ENCODE data around the gene OLFM2.
"Not testable (repeated sequence)": the region's sequence is repeated elsewhere in the genome, so short reads cannot be mapped to it uniquely, and the experiment has no call there.

OLFM2 gene

GRCh38 chr19:9857076-9857721 lies 79.1 kb downstream of the OLFM2 start:
- H3K27me3 ChIP-seq (ENCODE audit: insufficient read depth, low read length) = no peaks in the 10 kb centered on the region
- no peak overlapping the region for H3K9ac ChIP-seq (ENCODE audit: low read depth, low read length)
- H3K36me3 ChIP-seq (ENCODE audit: insufficient read depth, low read depth, low read length) = peaks cover 30% of the 10 kb centered on the region
- H3K4me1 ChIP-seq (ENCODE audit: insufficient read depth, low read length) = no peaks in the 10 kb centered on the region
- no peak overlapping the region for H3K4me3 ChIP-seq (ENCODE audit: low read length)
- H3K27ac ChIP-seq (ENCODE audit: low read length) = no peak overlapping the region
- H3K9me3 ChIP-seq (ENCODE audit: insufficient read depth, low read depth, low read length) = no peaks in the 10 kb centered on the region

- H3K27ac ChIP-seq (ENCODE audit: low read length) = no peak overlapping the region
- no peaks in the 10 kb centered on the region for H3K4me1 ChIP-seq (ENCODE audit: insufficient read depth, low read length)
- H3K9me3 ChIP-seq (ENCODE audit: insufficient read depth, low read depth, low read length) = no peaks in the 10 kb centered on the region
- H3K27me3 ChIP-seq (ENCODE audit: insufficient read depth, low read length) = no peaks in the 10 kb centered on the region
- no peak overlapping the region for H3K4me3 ChIP-seq (ENCODE audit: low read length)
- peaks cover 30% of the 10 kb centered on the region for H3K36me3 ChIP-seq (ENCODE audit: insufficient read depth, low read depth, low read length)
- no peak overlapping the region for H3K9ac ChIP-seq (ENCODE audit: low read depth, low read length)
Observed at GRCh38 chr19:9856609-9857008, 79.7 kb downstream of the OLFM2 start.

- H3K27ac ChIP-seq (ENCODE audit: low read length) = no peak overlapping the region
- H3K36me3 ChIP-seq (ENCODE audit: insufficient read depth, low read depth, low read length) = peaks cover 30% of the 10 kb centered on the region
- H3K27me3 ChIP-seq (ENCODE audit: insufficient read depth, low read length) = no peaks in the 10 kb centered on the region
- H3K9me3 ChIP-seq (ENCODE audit: insufficient read depth, low read depth, low read length) = no peaks in the 10 kb centered on the region
- H3K4me1 ChIP-seq (ENCODE audit: insufficient read depth, low read length) = 0 out of 2 replicates have a peak, but pooled peaks cover 3% of the 10 kb centered on the region
- H3K9ac ChIP-seq (ENCODE audit: low read depth, low read length) = no peak overlapping the region
- H3K4me3 ChIP-seq (ENCODE audit: low read length) = no peak overlapping the region
Observed at GRCh38 chr19:9854282-9854846, 82.0 kb downstream of the OLFM2 start.

GRCh38 chr19:9850235-9850959 lies 85.9 kb downstream of the OLFM2 start:
- Histone ChIP-seq H3K27ac (ENCODE audit: low read length) (no peak overlapping the region), H3K4me1 (ENCODE audit: insufficient read depth, low read length) (0 out of 2 replicates have a peak, but pooled peaks cover 3% of the 10 kb centered on the region), H3K9ac (ENCODE audit: low read depth, low read length) (no peak overlapping the region; the same call in 1 of the 2 replicates), H3K27me3 (ENCODE audit: insufficient read depth, low read length) (no peaks in the 10 kb centered on the region), H3K9me3 (ENCODE audit: insufficient read depth, low read depth, low read length) (no peaks in the 10 kb centered on the region), H3K4me3 (ENCODE audit: low read length) (no peak overlapping the region), H3K36me3 (ENCODE audit: insufficient read depth, low read depth, low read length) (peaks cover 27% of the 10 kb centered on the region)

DNA sequence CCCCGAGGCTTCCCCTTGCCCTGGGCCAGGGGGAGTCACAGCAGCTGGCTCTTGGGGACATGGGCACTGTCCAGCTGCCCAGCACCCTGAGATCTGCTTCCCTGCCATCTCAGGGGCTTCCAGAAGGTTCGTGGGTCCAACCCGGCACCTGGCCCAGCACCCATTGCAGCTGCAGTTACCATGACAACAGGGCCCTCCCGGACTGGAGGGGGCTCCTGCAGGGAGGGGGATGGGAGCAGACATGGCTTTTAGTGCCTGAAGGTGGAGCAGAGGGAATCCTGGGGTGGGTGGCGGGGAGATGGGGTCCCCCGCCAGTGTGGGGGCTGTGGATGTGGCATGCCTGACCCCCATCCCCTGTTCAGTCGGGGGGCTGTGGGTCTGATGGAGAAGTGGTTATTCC lies 86.5 kb downstream of the OLFM2 start:
- Histone ChIP-seq H3K36me3 (ENCODE audit: insufficient read depth, low read depth, low read length) (peaks cover 29% of the 10 kb centered on the region), H3K9ac (ENCODE audit: low read depth, low read length) (no peak overlapping the region; the same call in 1 of the 2 replicates), H3K4me1 (ENCODE audit: insufficient read depth, low read length) (0 out of 2 replicates have a peak, but pooled peaks cover 3% of the 10 kb centered on the region), H3K27ac (ENCODE audit: low read length) (no peak overlapping the region), H3K4me3 (ENCODE audit: low read length) (no peak overlapping the region), H3K9me3 (ENCODE audit: insufficient read depth, low read depth, low read length) (no peaks in the 10 kb centered on the region), H3K27me3 (ENCODE audit: insufficient read depth, low read length) (no peaks in the 10 kb centered on the region)

DNA sequence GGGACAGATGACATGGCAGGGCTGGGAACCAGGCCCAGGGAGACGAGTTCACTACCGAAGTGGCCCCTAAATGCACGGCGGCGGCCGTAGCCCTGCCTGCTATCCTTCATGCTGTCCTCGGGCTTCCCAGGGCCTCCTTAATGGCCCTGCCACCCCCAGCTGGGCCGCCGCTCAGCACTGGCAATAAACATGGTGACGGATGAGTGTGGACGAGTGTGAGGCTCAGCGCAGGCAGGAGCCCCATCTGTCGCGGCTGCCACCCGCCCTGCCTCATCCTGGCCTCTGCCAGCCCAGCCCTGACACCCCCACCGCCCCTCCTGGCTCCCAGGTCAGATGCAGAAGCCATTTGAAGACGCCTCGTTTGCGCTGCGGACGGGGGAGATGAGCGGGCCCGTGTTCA lies 87.6 kb downstream of the OLFM2 start:
- no peaks in the 10 kb centered on the region for H3K27me3 ChIP-seq (ENCODE audit: insufficient read depth, low read length)
- peaks cover 35% of the 10 kb centered on the region for H3K36me3 ChIP-seq (ENCODE audit: insufficient read depth, low read depth, low read length)
- 0 out of 2 replicates have a peak, but pooled peaks cover 3% of the 10 kb centered on the region for H3K4me1 ChIP-seq (ENCODE audit: insufficient read depth, low read length)
- no peaks in the 10 kb centered on the region for H3K9me3 ChIP-seq (ENCODE audit: insufficient read depth, low read depth, low read length)
- no peak overlapping the region for H3K27ac ChIP-seq (ENCODE audit: low read length)
- no peak overlapping the region for H3K9ac ChIP-seq (ENCODE audit: low read depth, low read length)
- no peak overlapping the region for H3K4me3 ChIP-seq (ENCODE audit: low read length)

GRCh38 chr19:9848060-9848459 lies 88.3 kb downstream of the OLFM2 start:
- Histone ChIP-seq H3K27ac (ENCODE audit: low read length) (no peak overlapping the region), H3K4me1 (ENCODE audit: insufficient read depth, low read length) (0 out of 2 replicates have a peak, but pooled peaks cover 3% of the 10 kb centered on the region), H3K36me3 (ENCODE audit: insufficient read depth, low read depth, low read length) (peaks cover 41% of the 10 kb centered on the region), H3K9ac (ENCODE audit: low read depth, low read length) (no peak overlapping the region), H3K4me3 (ENCODE audit: low read length) (no peak overlapping the region), H3K9me3 (ENCODE audit: insufficient read depth, low read depth, low read length) (no peaks in the 10 kb centered on the region), H3K27me3 (ENCODE audit: insufficient read depth, low read length) (no peaks in the 10 kb centered on the region)

GRCh38 chr19:9847087-9847671 lies 89.1 kb downstream of the OLFM2 start:
- 0 out of 2 replicates have a peak, but pooled peaks cover 3% of the 10 kb centered on the region for H3K4me1 ChIP-seq (ENCODE audit: insufficient read depth, low read length)
- H3K27ac ChIP-seq (ENCODE audit: low read length) = no peak overlapping the region
- no peaks in the 10 kb centered on the region for H3K27me3 ChIP-seq (ENCODE audit: insufficient read depth, low read length)
- H3K4me3 ChIP-seq (ENCODE audit: low read length) = no peak overlapping the region
- peaks cover 46% of the 10 kb centered on the region for H3K36me3 ChIP-seq (ENCODE audit: insufficient read depth, low read depth, low read length)
- H3K9me3 ChIP-seq (ENCODE audit: insufficient read depth, low read depth, low read length) = no peaks in the 10 kb centered on the region
- H3K9ac ChIP-seq (ENCODE audit: low read depth, low read length) = no peak overlapping the region

DNA sequence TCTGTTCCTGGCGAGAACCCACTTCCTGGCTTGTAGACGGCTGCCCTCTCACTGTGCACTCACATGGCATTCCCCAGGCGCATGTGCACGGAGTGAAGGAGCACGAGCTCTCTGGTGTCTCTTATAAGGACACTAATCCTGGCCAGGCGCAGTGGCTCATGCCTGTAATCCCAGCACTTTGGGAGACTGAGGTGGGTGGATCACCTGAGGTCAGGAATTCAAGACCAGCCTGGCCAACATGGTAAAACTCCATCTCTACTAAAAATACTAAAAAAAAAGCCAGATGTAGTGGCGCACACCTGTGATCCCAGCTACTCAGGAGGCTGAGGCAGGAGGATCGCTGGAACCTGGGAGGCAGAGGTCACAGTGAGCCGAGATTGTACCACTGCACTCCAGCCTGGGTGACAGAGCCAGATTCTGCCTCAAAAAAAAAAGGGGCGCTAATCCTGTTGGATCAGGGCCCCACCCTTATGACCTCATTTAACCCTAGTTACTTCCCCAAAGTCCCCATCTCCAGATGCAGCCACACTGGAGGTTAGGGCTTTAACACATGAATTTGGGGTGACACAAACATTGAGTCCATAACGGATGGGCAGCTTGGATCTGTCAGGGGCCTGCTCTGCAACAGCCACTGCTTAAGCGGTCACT lies 92.6 kb downstream of the OLFM2 start:
- H3K4me1 ChIP-seq (ENCODE audit: insufficient read depth, low read length); H3K9ac ChIP-seq (ENCODE audit: low read depth, low read length); H3K27ac ChIP-seq (ENCODE audit: low read length); H3K27me3 ChIP-seq (ENCODE audit: insufficient read depth, low read length); H3K4me3 ChIP-seq (ENCODE audit: low read length); H3K9me3 ChIP-seq (ENCODE audit: insufficient read depth, low read depth, low read length): not testable (repeated sequence)
- H3K36me3 ChIP-seq (ENCODE audit: insufficient read depth, low read depth, low read length) = peaks cover 74% of the 10 kb centered on the region

GRCh38 chr19:9842834-9843625 lies 93.3 kb downstream of the OLFM2 start:
- Histone ChIP-seq H3K27me3 (ENCODE audit: insufficient read depth, low read length) (no peaks in the 10 kb centered on the region), H3K27ac (ENCODE audit: low read length) (no peak overlapping the region), H3K4me3 (ENCODE audit: low read length) (no peak overlapping the region), H3K9ac (ENCODE audit: low read depth, low read length) (no peak overlapping the region), H3K36me3 (ENCODE audit: insufficient read depth, low read depth, low read length) (peaks cover 74% of the 10 kb centered on the region), H3K9me3 (ENCODE audit: insufficient read depth, low read depth, low read length) (no peaks in the 10 kb centered on the region), H3K4me1 (ENCODE audit: insufficient read depth, low read length) (no peaks in the 10 kb centered on the region)

- Histone ChIP-seq H3K36me3 (ENCODE audit: insufficient read depth, low read depth, low read length) (peaks cover 61% of the 10 kb centered on the region), H3K27ac (ENCODE audit: low read length) (no peak overlapping the region), H3K4me3 (ENCODE audit: low read length) (no peak overlapping the region), H3K9me3 (ENCODE audit: insufficient read depth, low read depth, low read length) (no peaks in the 10 kb centered on the region), H3K27me3 (ENCODE audit: insufficient read depth, low read length) (no peaks in the 10 kb centered on the region), H3K4me1 (ENCODE audit: insufficient read depth, low read length) (no peaks in the 10 kb centered on the region), H3K9ac (ENCODE audit: low read depth, low read length) (no peak overlapping the region)
Observed at GRCh38 chr19:9839415-9839814, 96.9 kb downstream of the OLFM2 start.
